PC-9 (cell line): ENCODE data around the gene GDPD4.
A peak's percentile ranks its signal among the peaks of the same experiment; 100 is the strongest.

Experiments
- EZH2 ChIP-seq: fragments of 200-600 bp; sonication (generic); IDR thresholded peaks from 2 replicates; pipeline ENCODE4 v1.8.0; 2017; ENCODE audit warnings: antibody characterized with exemption, low read depth
- TF ChIP-seq, protein P1 (sequence below): fragments of 200-600 bp; sonication (generic); conservative IDR thresholded peaks from 2 replicates; pipeline ENCODE4 v1.6.1; 2017; ENCODE audit warnings: mixed run types, antibody characterized with exemption, mild to moderate bottlenecking, moderate library complexity

DNA sequence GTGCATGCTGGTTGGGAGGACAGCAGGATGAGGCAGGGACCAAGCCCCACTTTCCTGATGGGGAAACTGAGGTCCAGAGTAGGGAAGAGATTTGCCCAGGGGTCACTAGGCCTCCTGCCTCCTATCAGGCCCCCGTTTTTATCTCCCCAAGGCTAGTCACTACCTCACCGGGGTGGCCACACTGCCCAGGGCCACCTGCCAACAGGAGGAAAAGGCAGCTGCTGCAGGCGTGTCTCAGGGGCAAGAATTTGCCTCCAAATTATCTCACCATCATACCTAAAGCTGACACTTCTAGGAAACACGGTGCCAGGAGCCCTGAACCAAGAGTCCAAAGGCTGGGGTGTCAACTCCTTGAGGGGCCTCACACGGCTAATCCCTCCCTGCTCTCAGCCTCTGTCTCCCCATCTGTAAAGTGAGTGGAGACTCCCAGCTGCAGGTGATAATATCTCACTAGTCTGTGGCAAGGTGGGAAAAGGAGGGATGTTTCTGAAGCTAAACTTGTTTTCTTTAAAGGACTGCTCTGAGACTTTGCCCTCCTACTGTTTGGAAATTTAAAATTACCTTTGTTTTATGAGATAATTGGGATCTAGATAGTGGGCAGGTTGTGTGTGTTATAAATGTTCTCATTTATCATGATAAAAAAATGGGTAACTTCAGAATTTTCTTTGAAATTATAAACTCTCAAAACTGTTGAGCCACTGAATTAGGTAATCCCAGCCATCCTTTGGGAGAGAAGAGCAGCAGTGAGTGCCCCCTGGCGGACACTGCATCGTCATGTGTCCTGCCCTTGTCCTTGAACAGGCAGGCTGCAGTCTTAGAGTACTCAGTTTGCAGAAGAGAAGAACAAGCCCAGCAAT lies 113.5 kb downstream of the GDPD4 start:
- TF ChIP-seq, protein P1, sequence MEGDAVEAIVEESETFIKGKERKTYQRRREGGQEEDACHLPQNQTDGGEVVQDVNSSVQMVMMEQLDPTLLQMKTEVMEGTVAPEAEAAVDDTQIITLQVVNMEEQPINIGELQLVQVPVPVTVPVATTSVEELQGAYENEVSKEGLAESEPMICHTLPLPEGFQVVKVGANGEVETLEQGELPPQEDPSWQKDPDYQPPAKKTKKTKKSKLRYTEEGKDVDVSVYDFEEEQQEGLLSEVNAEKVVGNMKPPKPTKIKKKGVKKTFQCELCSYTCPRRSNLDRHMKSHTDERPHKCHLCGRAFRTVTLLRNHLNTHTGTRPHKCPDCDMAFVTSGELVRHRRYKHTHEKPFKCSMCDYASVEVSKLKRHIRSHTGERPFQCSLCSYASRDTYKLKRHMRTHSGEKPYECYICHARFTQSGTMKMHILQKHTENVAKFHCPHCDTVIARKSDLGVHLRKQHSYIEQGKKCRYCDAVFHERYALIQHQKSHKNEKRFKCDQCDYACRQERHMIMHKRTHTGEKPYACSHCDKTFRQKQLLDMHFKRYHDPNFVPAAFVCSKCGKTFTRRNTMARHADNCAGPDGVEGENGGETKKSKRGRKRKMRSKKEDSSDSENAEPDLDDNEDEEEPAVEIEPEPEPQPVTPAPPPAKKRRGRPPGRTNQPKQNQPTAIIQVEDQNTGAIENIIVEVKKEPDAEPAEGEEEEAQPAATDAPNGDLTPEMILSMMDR: peak; percentile 99
- TF ChIP-seq EZH2: no peak
